Smooth muscle cell of the umbilical artery (primary cell): Measurements from ENCODE around the gene ZNF549. TPM values are rescaled to one million over a fixed set of nuclear protein-coding genes. Genes with fewer than 3 reads are reported as not detected.

ENCODE experiments used
- total RNA-seq: library from RNA; depleted of rRNA; stranded (reverse); fragments of >200 nt; gene quantifications from 2 replicates; pipeline ENCODE4 v1.2.3, GENCODE V29; 2014

ZNF549 gene
- 5.3 and 6.2 TPM in 2 replicates for total RNA-seq

DNA sequence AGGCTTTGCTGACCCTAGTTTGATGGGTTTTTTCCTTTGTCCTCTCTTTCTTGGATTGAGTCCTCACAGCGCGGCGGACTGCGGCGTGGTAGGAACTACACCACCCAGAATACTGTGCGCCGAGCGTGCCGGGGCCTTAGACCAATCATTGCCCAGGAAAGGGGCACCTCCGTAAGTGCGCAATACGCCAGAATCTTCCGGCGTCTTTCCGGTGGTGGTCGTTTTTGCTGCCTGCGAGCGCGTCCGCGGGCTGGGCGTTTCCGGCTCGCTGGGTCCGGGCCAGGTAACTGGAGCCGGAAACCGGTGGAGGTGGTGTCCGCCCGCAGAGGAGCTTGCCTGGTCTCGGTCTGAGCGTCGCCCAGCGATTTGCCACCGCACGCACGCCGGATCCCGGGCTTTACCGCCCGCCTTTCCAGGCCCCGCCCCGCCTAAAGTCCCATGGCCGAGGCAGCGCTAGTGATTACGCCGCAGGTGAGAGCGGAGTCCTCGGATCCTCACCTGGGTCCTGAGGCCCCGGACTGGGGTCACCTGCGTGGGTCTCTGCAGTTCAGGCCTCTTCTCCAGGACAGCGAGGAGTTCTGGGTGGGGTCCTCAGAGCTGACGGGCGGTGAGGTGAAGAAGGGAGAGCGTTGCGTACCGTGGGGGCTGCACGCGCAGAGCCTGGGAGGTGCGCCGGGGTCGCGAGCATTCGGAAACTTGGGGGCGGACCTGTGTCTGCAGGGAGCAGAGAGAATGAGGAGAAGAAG is at the start of gene ZNF549:
Gene ZNF549 (plus strand): TSS at position 221 of the 746 bp plus-strand sequence. CDS start 218 bp downstream, at position 439.

DNA sequence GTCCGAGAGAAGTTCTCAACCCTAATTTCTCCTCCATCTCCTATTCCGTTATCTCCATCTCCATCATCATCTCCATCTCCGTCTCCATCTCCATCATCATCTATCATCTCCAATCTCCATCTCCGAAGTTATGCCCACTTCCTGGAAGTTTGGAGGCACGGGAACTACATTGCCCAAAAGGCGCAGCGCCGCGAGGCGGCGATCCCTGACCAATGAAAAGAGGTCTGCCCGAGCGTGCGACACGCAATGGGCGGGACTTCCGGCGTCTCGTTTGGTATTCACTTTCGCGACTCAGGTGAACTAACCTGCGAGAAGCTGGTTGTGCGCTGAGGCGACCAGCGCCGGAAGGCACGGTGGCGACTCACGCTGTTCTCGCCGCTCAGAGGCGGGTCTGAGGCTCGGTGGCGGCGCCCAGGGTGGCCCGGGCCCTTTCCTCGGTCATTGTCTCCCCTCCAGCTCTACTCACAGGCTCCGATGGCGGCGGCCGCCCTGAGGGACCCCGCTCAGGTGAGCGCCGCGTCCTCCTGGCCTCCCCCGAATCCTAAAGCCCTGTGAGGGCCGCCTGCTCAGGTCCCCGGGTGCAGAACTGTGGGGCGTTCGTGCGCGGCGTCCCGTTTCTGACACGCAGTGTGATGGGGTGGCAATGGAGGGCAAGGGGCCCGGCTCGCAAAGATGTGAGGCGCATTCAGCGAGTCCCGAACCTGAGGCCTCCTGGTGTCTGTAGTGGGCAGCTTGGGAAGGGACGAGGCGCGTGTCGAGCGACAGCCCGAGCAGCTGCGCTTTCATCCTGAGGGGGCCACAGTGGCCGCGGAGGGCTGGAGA is 39.5 kb upstream of the ZNF549 start, which contains the start of gene ZNF419:
Gene ZNF419 (plus strand): TSS at position 274 of the 822 bp plus-strand sequence. CDS start 201 bp downstream, at position 475.

DNA sequence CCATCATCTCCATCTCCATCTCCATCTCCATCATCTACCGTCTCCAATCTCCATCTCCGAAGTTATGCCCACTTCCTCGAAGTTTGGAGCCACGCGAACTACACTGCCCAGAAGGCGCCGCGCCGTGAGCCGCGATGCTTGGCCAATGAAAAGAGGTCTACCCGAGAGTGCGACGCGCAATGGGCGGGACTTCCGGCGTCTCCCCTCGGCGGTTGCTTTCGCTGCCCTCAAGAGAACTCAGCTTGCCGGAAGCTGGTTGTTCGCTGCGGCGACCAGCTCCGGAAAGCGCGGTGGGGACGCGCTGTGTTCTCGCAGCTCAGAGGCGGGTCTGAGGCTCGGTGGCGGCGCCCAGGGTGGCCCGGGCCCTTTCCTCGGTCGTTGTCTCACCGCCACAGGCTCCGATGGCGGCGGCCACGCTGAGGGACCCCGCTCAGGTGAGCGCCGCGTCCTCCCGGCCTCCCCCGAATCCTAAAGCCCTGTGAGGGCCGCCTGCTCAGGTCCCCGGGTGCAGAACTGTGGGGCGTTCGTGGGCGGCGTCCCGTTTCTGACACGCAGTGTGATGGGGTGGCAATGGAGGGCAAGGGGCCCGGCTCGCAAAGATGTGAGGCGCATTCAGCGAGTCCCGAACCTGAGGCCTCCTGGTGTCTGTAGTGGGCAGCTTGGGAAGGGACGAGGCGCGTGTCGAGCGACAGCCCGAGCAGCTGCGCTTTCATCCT is 27.3 kb upstream of the ZNF549 start, which contains the start of gene ZNF773:
Gene ZNF773 (plus strand): TSS at position 259 of the 716 bp plus-strand sequence. CDS start 143 bp downstream, at position 402.

DNA sequence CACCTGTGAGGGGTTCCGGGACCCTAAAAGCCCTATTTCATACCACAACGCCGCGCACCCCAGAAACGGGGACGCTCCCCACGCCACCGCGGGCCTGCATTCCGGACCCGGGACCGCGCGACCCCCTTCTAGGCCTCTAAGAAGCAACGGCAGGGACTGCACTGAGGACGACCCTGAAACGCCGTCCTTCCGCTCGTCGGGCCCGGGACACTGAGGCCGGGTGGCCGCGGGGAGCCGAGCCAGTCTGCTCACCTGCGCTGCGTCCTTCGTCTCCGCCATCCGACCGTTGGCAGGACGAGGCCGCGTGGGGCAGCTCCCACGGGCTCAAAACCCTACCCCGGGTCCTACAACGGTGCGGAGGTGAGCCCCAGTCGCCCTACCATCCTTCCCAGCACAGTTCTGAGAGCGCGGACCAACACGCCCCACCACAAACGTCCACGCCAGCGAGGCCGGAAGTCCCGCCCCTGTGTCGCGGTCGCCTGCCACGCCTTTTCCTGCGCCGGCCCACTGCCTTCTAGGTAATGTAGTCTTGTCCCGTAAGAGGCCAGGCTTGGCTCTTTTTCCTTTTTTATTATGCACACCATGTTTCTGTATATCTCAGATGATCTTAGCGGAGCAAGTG is 32.4 kb downstream of the ZNF549 start, which contains the start of gene ZNF550:
Gene ZNF550 (minus strand): TSS at position 460 of the 622 bp plus-strand sequence. CDS start 181 bp downstream, at position 279.

DNA sequence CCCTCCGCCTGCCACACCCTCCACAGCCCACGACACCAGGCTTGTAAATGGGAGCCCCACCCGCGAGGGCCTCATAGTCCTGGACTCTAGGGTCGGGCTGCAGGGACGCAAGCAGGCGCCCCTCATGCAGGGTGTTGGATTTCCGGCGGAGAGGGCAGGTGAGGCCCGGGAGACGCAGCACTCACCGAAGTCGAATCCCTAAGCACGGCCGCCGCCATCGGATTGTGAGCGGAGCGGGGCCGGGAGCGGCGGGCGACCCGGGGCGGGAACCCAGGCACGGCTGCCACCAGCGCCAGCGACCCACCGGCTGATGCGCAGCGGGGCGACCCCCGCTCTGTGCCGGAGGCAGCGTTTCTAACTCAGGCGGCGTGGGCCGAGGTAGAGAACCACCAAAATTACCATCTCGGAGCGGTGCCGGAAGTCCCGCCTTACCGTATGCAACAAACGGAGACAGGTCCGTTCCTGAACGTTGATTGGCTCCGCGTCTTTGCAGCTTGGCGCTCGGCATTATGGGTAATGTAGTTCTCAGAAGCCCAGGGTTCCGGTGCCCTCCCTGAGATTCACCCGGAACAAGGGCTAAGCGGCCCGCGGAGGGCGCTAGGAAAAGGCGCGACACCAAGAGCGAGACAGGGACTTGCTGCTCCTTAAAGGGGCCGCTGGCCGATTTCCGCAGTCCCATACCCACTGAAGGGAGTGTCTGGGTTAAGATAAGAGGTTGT is 51.5 kb downstream of the ZNF549 start, which contains the start of gene ZNF416:
Gene ZNF416 (minus strand): TSS at position 425 of the 719 bp plus-strand sequence. CDS start 207 bp downstream, at position 218.

DNA sequence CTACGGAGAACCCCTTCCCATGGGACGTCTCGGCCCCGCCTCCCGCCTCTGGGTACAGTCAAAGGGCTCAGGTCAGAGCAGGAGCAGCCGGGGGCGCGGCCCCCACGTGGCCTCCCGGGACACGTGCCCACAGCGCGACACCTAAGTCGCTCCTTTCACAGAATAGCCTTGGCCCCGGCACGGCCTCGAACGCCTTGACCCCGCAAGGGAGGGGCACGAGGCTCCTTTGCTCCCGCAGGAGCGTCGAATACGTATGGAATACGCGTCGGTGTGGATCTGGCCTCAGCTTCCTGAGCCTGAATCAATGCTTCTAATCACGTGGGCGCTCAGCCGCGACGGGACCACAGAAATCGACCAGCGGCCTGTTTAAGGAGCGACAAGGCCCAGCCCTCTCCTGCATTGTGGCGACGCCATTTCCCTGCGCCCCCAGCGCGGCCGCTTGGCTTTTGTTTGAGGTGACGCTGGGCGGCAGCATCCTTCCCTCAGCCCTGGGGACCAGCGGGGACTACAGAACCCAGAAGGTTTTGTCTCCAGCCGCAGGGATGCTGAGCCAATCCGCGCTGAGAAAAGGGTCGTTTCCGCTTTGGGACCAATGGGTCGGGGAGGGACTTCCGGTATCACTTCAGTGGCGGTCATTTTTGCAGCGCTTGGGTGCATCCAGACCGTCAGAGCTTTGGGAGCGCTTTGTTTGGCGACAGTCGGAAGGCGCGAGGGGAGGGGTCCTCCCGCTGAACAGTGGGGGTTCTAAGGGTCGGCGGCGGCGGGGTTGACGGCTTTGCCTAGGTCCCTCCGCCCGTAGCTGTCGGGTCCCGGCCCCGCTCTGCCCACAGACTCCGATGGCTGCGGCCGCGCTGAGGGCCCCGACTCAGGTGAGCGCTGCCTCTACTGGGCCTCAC is 56.6 kb downstream of the ZNF549 start, which contains the start of gene ZIK1:
Gene ZIK1 (plus strand): TSS at position 625 of the 896 bp plus-strand sequence. CDS start 212 bp downstream, at position 837.

DNA sequence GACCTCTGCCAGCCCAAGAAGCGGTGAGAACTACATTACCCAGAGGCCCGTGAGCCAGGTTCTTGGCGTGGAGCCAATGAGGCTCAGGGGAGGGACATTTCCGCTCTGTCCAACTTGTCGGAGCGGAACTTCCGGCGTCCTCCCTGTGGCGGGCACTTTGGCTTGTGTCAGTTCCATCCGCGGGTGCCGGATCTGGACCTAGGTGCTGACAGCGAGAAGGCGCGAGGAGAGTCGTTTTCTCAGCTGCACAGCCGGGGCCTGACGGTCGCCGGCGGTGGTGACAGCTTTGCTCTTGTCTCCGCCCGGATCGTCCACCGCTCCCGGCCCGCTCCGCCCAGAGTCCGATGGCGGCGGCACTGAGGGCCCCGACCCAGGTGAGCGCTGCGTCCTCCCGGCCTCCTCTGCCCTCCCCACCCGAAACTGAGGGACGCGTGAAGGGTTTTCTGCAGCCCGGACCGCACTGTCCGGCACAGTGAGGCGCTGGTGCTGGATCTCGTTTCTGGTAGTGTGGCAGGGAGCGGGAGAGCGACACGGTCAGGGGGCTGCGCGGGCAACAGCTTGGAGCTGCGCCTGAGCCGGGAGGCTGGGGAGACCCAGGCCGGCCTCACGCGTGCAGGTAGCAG is 72.7 kb downstream of the ZNF549 start, which contains the start of gene ZNF530:
Gene ZNF530 (plus strand): TSS at position 125 of the 623 bp plus-strand sequence. CDS start 4,461 bp downstream, outside the sequence.

Other genes with a start within 250 kb of the ZNF549 start
- gene ZNF460, start 246.9 kb upstream of the ZNF549 start, total RNA-seq, result 119 and 124 TPM in 2 replicates
- gene ZNF543, start 206.9 kb upstream of the ZNF549 start, total RNA-seq, result 9.5 and 10.1 TPM in 2 replicates
- 8.6 and 8.9 TPM in 2 replicates for gene ZNF304, start 176.1 kb upstream of the ZNF549 start, total RNA-seq
- 10.0 and 12.2 TPM in 2 replicates for gene TRAPPC2B, start 163.8 kb upstream of the ZNF549 start, total RNA-seq
- 5.3 and 5.4 TPM in 2 replicates for gene ZNF547, start 163.8 kb upstream of the ZNF549 start, total RNA-seq
- gene ZNF548, start 137.5 kb upstream of the ZNF549 start, total RNA-seq, result 16.6 and 25.2 TPM in 2 replicates
- gene ZNF17, start 116.2 kb upstream of the ZNF549 start, total RNA-seq, result 9.8 and 18.7 TPM in 2 replicates
- 9.2 and 10.6 TPM in 2 replicates for gene ZNF749, start 92.0 kb upstream of the ZNF549 start, total RNA-seq
- 0.30 and 1.0 TPM in 2 replicates for gene VN1R1, start 70.2 kb upstream of the ZNF549 start, total RNA-seq
- gene ZNF772, start 49.8 kb upstream of the ZNF549 start, total RNA-seq, result 15.7 and 17.4 TPM in 2 replicates
- 10.9 and 21.7 TPM in 2 replicates for gene ZNF419, start 39.6 kb upstream of the ZNF549 start, total RNA-seq
- 25.4 and 28.5 TPM in 2 replicates for gene ZNF773, start 27.4 kb upstream of the ZNF549 start, total RNA-seq
- 9.2 and 10.7 TPM in 2 replicates for gene ZNF550, start 32.5 kb downstream of the ZNF549 start, total RNA-seq
- 3.9 and 4.9 TPM in 2 replicates for gene ZNF416, start 51.6 kb downstream of the ZNF549 start, total RNA-seq
- 3.9 and 6.2 TPM in 2 replicates for gene ZIK1, start 56.8 kb downstream of the ZNF549 start, total RNA-seq
- 2.1 and 3.0 TPM in 2 replicates for gene ZNF530, start 72.5 kb downstream of the ZNF549 start, total RNA-seq
- 17.9 and 21.1 TPM in 2 replicates for gene ZNF134, start 86.9 kb downstream of the ZNF549 start, total RNA-seq
- 11.6 and 11.8 TPM in 2 replicates for gene ZNF211, start 105.8 kb downstream of the ZNF549 start, total RNA-seq
- 0.37 TPM in 1 of 2 replicates, not detected in the other for gene ZSCAN4, start 141.6 kb downstream of the ZNF549 start, total RNA-seq
- gene ZNF551, start 154.6 kb downstream of the ZNF549 start, total RNA-seq, result 3.6 and 5.3 TPM in 2 replicates
- 4.2 and 4.9 TPM in 2 replicates for gene ZNF154, start 181.8 kb downstream of the ZNF549 start, total RNA-seq
- gene ZNF671, start 200.3 kb downstream of the ZNF549 start, total RNA-seq, result 7.4 and 8.6 TPM in 2 replicates
- 10.4 and 12.1 TPM in 2 replicates for gene ZNF776, start 219.5 kb downstream of the ZNF549 start, total RNA-seq
- 17.4 and 21.4 TPM in 2 replicates for gene ZNF586, start 242.3 kb downstream of the ZNF549 start, total RNA-seq